Endothelial cell of umbilical vein (primary cell): Measurements from ENCODE around the gene FATE1. TPM values are rescaled to one million over a fixed set of nuclear protein-coding genes. Genes with fewer than 3 reads are reported as not detected.

Experiments used
- BruUV-seq: library from RNA; stranded (reverse); fragments of 400-500 nt; replicated peaks from 2 replicates; lab custom pipeline; 2021; lab: Mats Ljungman, UMichigan
- CTCF ChIA-PET: fragments of 300-600, 350-600 bp; sonication (Branson Sonifier 250); formaldehyde crosslinking; loops from one replicate; lab custom pipeline; 2021; ENCODE audit warnings: antibody characterized with exemption, inconsistent platforms; lab: Charles Lee
- POLR2A ChIA-PET: fragments of 300-600, 350-600 bp; sonication (Branson Sonifier 250); formaldehyde crosslinking; loops from one replicate; lab custom pipeline; 2021; ENCODE audit warnings: antibody characterized with exemption, inconsistent platforms; lab: Charles Lee
- DNase-seq: peaks from one replicate; pipeline ENCODE4 v3.0.0-alpha.2; 2011; ENCODE audit warnings: low read depth, low spot score
- FAIRE-seq: peaks from 2 replicates; lab custom pipeline; 2011; peaks lifted over from hg19 to GRCh38; lab: Jason Lieb, UNC
- H2AFZ ChIP-seq: 2 replicates; pipeline ENCODE4 v1.6.0; 2012; ENCODE audit warnings: low read depth, low read length, control low read depth, inconsistent platforms
- H3K27ac ChIP-seq: 2 replicates; pipeline ENCODE4 v1.5.1; 2011; ENCODE audit warnings: low read depth, mild to moderate bottlenecking, control low read depth, low read length, moderate library complexity; ENCODE audit not compliant: insufficient read depth
- H3K27me3 ChIP-seq, 2 experiments: 2 replicates each; pipeline versions ENCODE4 v1.6.0 to v1.6.1; 2011; ENCODE audit warnings: low read length in 2 of 2, mixed read lengths in 1 of 2; ENCODE audit not compliant: control insufficient read depth in 2 of 2, insufficient read depth in 2 of 2
- H3K36me3 ChIP-seq, 2 experiments: 2 replicates in 1 of 2; 3 replicates in 1 of 2; pipeline ENCODE4 v1.5.1; 2011; ENCODE audit warnings: low read length in 2 of 2, mild to moderate bottlenecking in 1 of 2, moderate library complexity in 1 of 2; ENCODE audit not compliant: control insufficient read depth in 2 of 2, insufficient read depth in 2 of 2; ENCODE audit errors: extremely low read depth in 1 of 2
- H3K4me1 ChIP-seq: 3 replicates; pipeline ENCODE4 v1.5.1; 2011; ENCODE audit warnings: mild to moderate bottlenecking, low read length; ENCODE audit not compliant: control insufficient read depth, insufficient read depth; ENCODE audit errors: extremely low read depth
- H3K4me2 ChIP-seq: 2 replicates; pipeline ENCODE4 v1.6.1; 2011; ENCODE audit warnings: low read length, control low read depth, mixed read lengths; ENCODE audit not compliant: insufficient read depth
- H3K4me3 ChIP-seq, 3 experiments: fragments of 200-600 bp in 1 of 3; sonication (generic), shearing (Covaris generic) in 1 of 3; replicated peaks in 1 of 3; 2 replicates each; pipeline ENCODE4 v1.5.1; 2011 to 2016; ENCODE audit warnings: control low read depth in 3 of 3, low read length in 3 of 3, mild to moderate bottlenecking in 2 of 3, inconsistent platforms in 1 of 3, low read depth in 1 of 3, moderate library complexity in 1 of 3; ENCODE audit not compliant: insufficient read depth in 1 of 3
- H3K79me2 ChIP-seq: 2 replicates; pipeline ENCODE4 v1.6.0; 2012; ENCODE audit warnings: low read length, inconsistent platforms; ENCODE audit not compliant: control insufficient read depth, insufficient read depth
- H3K9ac ChIP-seq: replicated peaks from 2 replicates; pipeline ENCODE3; 2011; ENCODE audit warnings: low read length, control low read depth; ENCODE audit not compliant: insufficient read depth; ENCODE audit errors: extremely low read depth
- H3K9me1 ChIP-seq: replicated peaks from 3 replicates; pipeline ENCODE4 v1.6.0; 2011; ENCODE audit warnings: mild to moderate bottlenecking, low read length; ENCODE audit not compliant: control insufficient read depth, insufficient read depth; ENCODE audit errors: extremely low read depth
- H3K9me3 ChIP-seq: replicated peaks from 2 replicates; pipeline ENCODE4 v1.5.1; 2012; ENCODE audit warnings: low read length, inconsistent platforms; ENCODE audit not compliant: control insufficient read depth, insufficient read depth
- H4K20me1 ChIP-seq: replicated peaks from 2 replicates; pipeline ENCODE3; 2011; ENCODE audit warnings: mild to moderate bottlenecking, low read length; ENCODE audit not compliant: control insufficient read depth, insufficient read depth; ENCODE audit errors: extremely low read depth
- EZH2 ChIP-seq: IDR thresholded peaks from 2 replicates; pipeline ENCODE4 v1.6.1; 2012; ENCODE audit warnings: borderline replicate concordance, low read depth, mild to moderate bottlenecking, moderate library complexity, low read length, inconsistent platforms; ENCODE audit not compliant: severe bottlenecking
- FOS ChIP-seq: IDR thresholded peaks from 2 replicates; pipeline ENCODE4 v1.6.1; 2011; ENCODE audit warnings: mild to moderate bottlenecking, low read length, moderate library complexity, borderline replicate concordance; ENCODE audit not compliant: insufficient read depth
- GATA2 ChIP-seq: IDR thresholded peaks from 2 replicates; pipeline ENCODE4 v1.7.0; 2011; ENCODE audit warnings: low read depth, mild to moderate bottlenecking, moderate library complexity, mixed read lengths, low read length; ENCODE audit not compliant: insufficient read length, insufficient read depth
- JUN ChIP-seq: IDR thresholded peaks from 2 replicates; pipeline ENCODE4 v1.6.1; 2011; ENCODE audit warnings: borderline replicate concordance, low read depth; ENCODE audit not compliant: insufficient read length, insufficient read depth
- MYC ChIP-seq: IDR thresholded peaks from one replicate; pipeline ENCODE4 v1.6.1; 2011; ENCODE audit warnings: mild to moderate bottlenecking, low read depth, low read length
- POLR2A ChIP-seq: IDR thresholded peaks from 2 replicates; pipeline ENCODE4 v1.6.1; 2012; ENCODE audit warnings: low read depth, mild to moderate bottlenecking, control low read depth, low read length
- POLR2AphosphoS5 ChIP-seq: IDR thresholded peaks from 2 replicates; pipeline ENCODE4 v1.6.1; 2012; ENCODE audit warnings: low read depth, mild to moderate bottlenecking, control low read depth, low read length, moderate library complexity; ENCODE audit not compliant: insufficient read depth
- dilution Hi-C: fragments of 300-500 bp; cut with MboI; formaldehyde crosslinking; loops from one replicate; pipeline ENCODE4 v1.15.0; 2019; ENCODE audit warnings: low sequenced_read_pairs; ENCODE audit not compliant: extremely low pct_ligation_motif_present
- intact Hi-C: fragments of 100-400 bp; cut with micrococcal nuclease; formaldehyde crosslinking; loops from one replicate; pipeline ENCODE4 v1.10.0; 2022
- polyA plus RNA-seq, 4 experiments: library from polyadenylated mRNA; depleted of rRNA in 3 of 4; stranded (reverse) in 3 of 4; unstranded in 1 of 4; fragments of >200 nt; gene quantifications; 2 replicates each; pipeline versions ENCODE4 v1.2.1 to v1.2.3, GENCODE V29; 2011 to 2012; ENCODE audit warnings: missing spikeins in 1 of 4
- total RNA-seq: library from RNA; stranded (reverse); gene quantifications from 2 replicates; pipeline ENCODE4 v1.2.3, GENCODE V29; 2021
- TF ChIP-seq, protein P1 (sequence below), 2 donors: IDR thresholded peaks; 1 replicate in 1 of 2; 2 replicates in 1 of 2; pipeline ENCODE4 v1.5.1; 2011; ENCODE audit warnings: low read length in 2 of 2, mild to moderate bottlenecking in 2 of 2, moderate library complexity in 2 of 2, control low read depth in 1 of 2, inconsistent platforms in 1 of 2, low read depth in 1 of 2; ENCODE audit not compliant: insufficient read depth in 1 of 2; ENCODE audit errors: extremely low read depth in 1 of 2

Gene FATE1
- total and polyA plus RNA-seq, 2 donors (not counting 3 experiments of a cell fraction or from before 2014, with no cell fraction given) = not detected

GRCh38 chrX:151738751-151739150, 22.9 kb downstream of the FATE1 start:
- BruUV-seq = no TSS peak

GRCh38 chrX:151741606-151742005, 25.8 kb downstream of the FATE1 start:
- no peak for FAIRE-seq
- no peaks in the 10 kb centered on the region for H3K79me2 ChIP-seq

More at GRCh38 chrX:151738751-151739150, 22.9 kb downstream of the FATE1 start:
- dilution Hi-C loops = no loop called here
- TF ChIP-seq, protein P1, sequence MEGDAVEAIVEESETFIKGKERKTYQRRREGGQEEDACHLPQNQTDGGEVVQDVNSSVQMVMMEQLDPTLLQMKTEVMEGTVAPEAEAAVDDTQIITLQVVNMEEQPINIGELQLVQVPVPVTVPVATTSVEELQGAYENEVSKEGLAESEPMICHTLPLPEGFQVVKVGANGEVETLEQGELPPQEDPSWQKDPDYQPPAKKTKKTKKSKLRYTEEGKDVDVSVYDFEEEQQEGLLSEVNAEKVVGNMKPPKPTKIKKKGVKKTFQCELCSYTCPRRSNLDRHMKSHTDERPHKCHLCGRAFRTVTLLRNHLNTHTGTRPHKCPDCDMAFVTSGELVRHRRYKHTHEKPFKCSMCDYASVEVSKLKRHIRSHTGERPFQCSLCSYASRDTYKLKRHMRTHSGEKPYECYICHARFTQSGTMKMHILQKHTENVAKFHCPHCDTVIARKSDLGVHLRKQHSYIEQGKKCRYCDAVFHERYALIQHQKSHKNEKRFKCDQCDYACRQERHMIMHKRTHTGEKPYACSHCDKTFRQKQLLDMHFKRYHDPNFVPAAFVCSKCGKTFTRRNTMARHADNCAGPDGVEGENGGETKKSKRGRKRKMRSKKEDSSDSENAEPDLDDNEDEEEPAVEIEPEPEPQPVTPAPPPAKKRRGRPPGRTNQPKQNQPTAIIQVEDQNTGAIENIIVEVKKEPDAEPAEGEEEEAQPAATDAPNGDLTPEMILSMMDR (IDR thresholded peaks at IDR 0.05; ENCODE audit: extremely low read depth in 1 of 2, insufficient read depth in 1 of 2, low read depth in 1 of 2, low read length in 2 of 2) = no peak
- TF ChIP-seq GATA2 (no peak), EZH2 (no peak), FOS (no peak), MYC (no peak)
- Histone ChIP-seq H3K27me3 (no peaks in the 10 kb centered on the region), H3K27ac (no peak overlapping the region), H3K36me3 (no peaks in the 10 kb centered on the region), H3K4me3 (no peak overlapping the region), H4K20me1 (no peaks in the 10 kb centered on the region), H2AFZ (no peak overlapping the region), H3K4me1 (no peaks in the 10 kb centered on the region), H3K4me2 (no peak overlapping the region), H3K9me3 (no peaks in the 10 kb centered on the region), H3K9ac (no peak overlapping the region), H3K9me1 (no peaks in the 10 kb centered on the region), H3K79me2 (no peaks in the 10 kb centered on the region)
- DNase-seq (no peak), FAIRE-seq (no peak)
- ChIA-PET CTCF (no interaction called here), POLR2A (no interaction called here)
- intact Hi-C loops = no loop called here

More at GRCh38 chrX:151741606-151742005, 25.8 kb downstream of the FATE1 start:
- H3K27me3 ChIP-seq = no peaks in the 10 kb centered on the region
- no peaks in the 10 kb centered on the region for H3K9me1 ChIP-seq
- CTCF ChIA-PET = no interaction called here
- H3K4me2 ChIP-seq = no peak overlapping the region
- no TSS peak for BruUV-seq
- dilution Hi-C loops = no loop called here
- no peak for TF ChIP-seq POLR2AphosphoS5
- TF ChIP-seq EZH2 = no peak
- TF ChIP-seq JUN = no peak
- TF ChIP-seq POLR2A = no peak
- H3K9me3 ChIP-seq = no peaks in the 10 kb centered on the region
- H3K4me1 ChIP-seq = no peaks in the 10 kb centered on the region
- POLR2A ChIA-PET = no interaction called here
- DNase-seq = no peak
- H4K20me1 ChIP-seq = no peaks in the 10 kb centered on the region
- H3K27ac ChIP-seq = no peak overlapping the region
- intact Hi-C loops = no loop called here
- H3K36me3 ChIP-seq = no peaks in the 10 kb centered on the region
- H3K4me3 ChIP-seq = no peak overlapping the region
- H2AFZ ChIP-seq = no peak overlapping the region
- no peak overlapping the region for H3K9ac ChIP-seq
